K562 (cell line): Measurements from ENCODE around the gene ATP8B2. TPM values are rescaled to one million over a fixed set of nuclear protein-coding genes. Genes with fewer than 3 reads are reported as not detected.
A peak's percentile ranks its signal among the peaks of the same experiment; 100 is the strongest.

ENCODE experiments used
- CHCHD3 ChIP-seq: fragments of 250-450 bp; sonication (Bioruptor Pico); IDR thresholded peaks from 2 replicates; pipeline ENCODE4 v2.1.2; 2022; ENCODE audit warnings: mild to moderate bottlenecking
- POLR2G ChIP-seq: fragments of 200-400 bp; formaldehyde crosslinking; IDR thresholded peaks from 2 replicates; pipeline ENCODE4 v1.6.1; 2017; ENCODE audit warnings: low read depth, mild to moderate bottlenecking, antibody characterized with exemption, low read length, moderate library complexity
- PYGO2 ChIP-seq: fragments of 450-650 bp; IDR thresholded peaks from 2 replicates; pipeline ENCODE4 v1.6.1; 2016; ENCODE audit warnings: mild to moderate bottlenecking, missing genetic modification characterization, moderate library complexity, missing compliant biosample characterization
- SMARCE1 ChIP-seq: fragments of 450-650 bp; IDR thresholded peaks from 2 replicates; pipeline ENCODE4 v1.7.1; 2016; ENCODE audit warnings: mild to moderate bottlenecking
- ZBTB40 ChIP-seq, 2 experiments: fragments of 450-650 bp in 1 of 2; sonication (generic) in 1 of 2; formaldehyde crosslinking in 1 of 2; IDR thresholded peaks; 2 replicates each; pipeline versions ENCODE4 v1.7.1 to v1.9.0; 2016 to 2022; ENCODE audit warnings: inconsistent platforms in 1 of 2, mild to moderate bottlenecking in 1 of 2, missing genetic modification reagents in 1 of 2
- ZNF592 ChIP-seq: fragments of 450-650 bp; IDR thresholded peaks from 2 replicates; pipeline ENCODE4 v1.6.1; 2017; ENCODE audit warnings: antibody characterized with exemption, mild to moderate bottlenecking
- polyA plus RNA-seq, 8 experiments: library from polyadenylated mRNA; depleted of rRNA in 4 of 8; stranded (reverse) in 5 of 8; unstranded in 3 of 8; fragments of >200 nt; fragmentation: Nextera tagmentation in 2 of 8; fragmentation: Illumina TruSeq in 1 of 8; extraction: Ambion mirVana in 2 of 8; extraction: Trizol in 1 of 8; gene quantifications; 2 replicates each; pipeline versions ENCODE4 v1.2.1 to v1.2.3, GENCODE V29; 2011 to 2014; ENCODE audit warnings: inconsistent platforms in 1 of 8, missing spikeins in 1 of 8
- total RNA-seq, 7 experiments: library from RNA; depleted of rRNA in 6 of 7; stranded (reverse); fragments of >200 nt in 6 of 7; fragmentation: Illumina TruSeq in 2 of 7; extraction: Trizol in 2 of 7; gene quantifications; 2 replicates each; pipeline versions ENCODE4 v1.2.1 to v1.2.3, GENCODE V29; 2011 to 2021; ENCODE audit warnings: low replicate concordance in 1 of 7

ATP8B2 gene
- total and polyA plus RNA-seq, 9 of the 15 experiments (the other 6 are each of a cell fraction or from before 2014, with no cell fraction given), result 0.27 to 33.2 (median 18.4) TPM

DNA sequence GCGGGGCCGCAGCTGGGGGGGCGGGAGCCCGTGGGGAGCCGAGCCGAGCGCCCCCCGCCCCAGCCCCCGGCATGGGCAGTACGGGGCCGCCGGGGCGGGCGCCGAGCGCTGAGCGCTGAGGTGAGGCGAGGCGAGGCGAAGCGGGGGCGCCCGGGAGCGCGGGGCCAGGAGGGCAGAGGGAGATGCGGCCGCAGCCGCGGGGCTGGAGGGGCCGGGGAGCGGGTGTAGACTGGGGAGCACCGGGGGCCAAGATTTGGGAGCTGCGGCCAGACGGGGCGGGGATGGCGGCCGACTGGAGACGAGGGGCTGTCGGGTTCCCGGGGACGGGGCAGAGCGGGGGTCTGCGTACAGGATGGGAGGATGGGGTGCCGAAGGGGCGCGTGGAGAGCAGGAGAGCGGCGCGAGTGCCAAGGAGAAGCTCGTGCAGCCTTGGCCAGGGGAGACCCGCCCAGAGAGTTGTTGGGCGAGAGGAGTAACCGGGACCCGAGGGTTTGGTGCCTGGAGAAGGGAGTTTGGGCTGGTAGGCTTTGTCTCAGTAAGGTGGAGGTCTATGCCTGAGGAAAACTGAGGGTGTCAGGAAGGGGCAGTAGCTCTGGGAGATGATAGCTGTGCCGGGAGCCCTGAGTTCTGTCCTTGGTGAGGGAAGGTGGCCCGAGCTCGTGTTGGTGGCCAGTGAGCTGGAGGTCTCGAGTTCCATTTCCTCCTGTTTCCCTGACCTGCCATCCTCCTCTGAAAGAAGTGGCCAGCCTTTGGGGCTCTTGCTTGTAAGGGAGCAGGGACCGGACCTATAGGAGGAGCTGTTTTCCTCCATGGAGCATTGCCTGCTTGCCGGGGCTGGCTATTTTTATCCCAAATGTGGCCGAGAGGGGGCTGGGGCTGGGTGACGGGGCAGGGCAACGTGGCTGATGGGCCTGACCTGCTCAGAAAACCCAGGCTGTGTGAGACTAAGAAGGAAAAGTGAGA lies 539 bp downstream of the ATP8B2 start (continued):
- peak; percentile 63 for TF ChIP-seq ZNF592
- TF ChIP-seq SMARCE1, result peak; percentile 53; the same call in 1 of the 2 replicates
- TF ChIP-seq POLR2G, result peak; percentile 70
- no peak for TF ChIP-seq CHCHD3 (CRISPR knock-in tag)
- TF ChIP-seq PYGO2, result no peak
- peak; percentile 59 for TF ChIP-seq ZBTB40 (IDR thresholded peaks at IDR 0.05)
- no peak for TF ChIP-seq ZBTB40 (CRISPR knock-in tag; IDR thresholded peaks at IDR 0.05)
